ENCODE data around the gene TTC8. TPM values are rescaled to one million over a fixed set of nuclear protein-coding genes. Genes with fewer than 3 reads are reported as not detected.
"Not testable (repeated sequence)": the region's sequence is repeated elsewhere in the genome, so short reads cannot be mapped to it uniquely, and the experiment has no call there.

Gene TTC8
- total RNA-seq, 1 donor from 2014 or later: 7.0 TPM

- DNase-seq (ENCODE audit: missing footprints); ATAC-seq; intact Hi-C loops (cut with DNase I): not testable (repeated sequence)
These were observed 4.8 kb upstream of the TTC8 start for GRCh38 chr14:88819674-88820073.

- ATAC-seq (no peak), DNase-seq (ENCODE audit: missing footprints) (no peak)
- intact Hi-C loops (cut with DNase I): no loop called here
These were observed 3.1 kb upstream of the TTC8 start for GRCh38 chr14:88821378-88821777.

- DNase-seq (ENCODE audit: missing footprints) (no peak), ATAC-seq (no peak)
- intact Hi-C loops (cut with DNase I): no loop called here
These were observed 2.6 kb upstream of the TTC8 start for GRCh38 chr14:88821888-88822287.

- no peak for DNase-seq (ENCODE audit: missing footprints)
- intact Hi-C loops (cut with DNase I): no loop called here
- no peak for ATAC-seq
These were observed 510 bp upstream of the TTC8 start for GRCh38 chr14:88823968-88824313.

GRCh38 chr14:88825078-88825458 lies 617 bp downstream of the TTC8 start:
- no peak for ATAC-seq
- intact Hi-C loops (cut with DNase I): no loop called here
- DNase-seq (ENCODE audit: missing footprints): no peak

GRCh38 chr14:88825503-88825902 lies 1.1 kb downstream of the TTC8 start:
- ATAC-seq: no peak
- intact Hi-C loops (cut with DNase I): no loop called here
- DNase-seq (ENCODE audit: missing footprints): no peak

GRCh38 chr14:88829188-88829587 lies 4.7 kb downstream of the TTC8 start:
- ATAC-seq: no peak
- intact Hi-C loops (cut with DNase I): no loop called here
- no peak for DNase-seq (ENCODE audit: missing footprints)

GRCh38 chr14:88829685-88830302 lies 5.3 kb downstream of the TTC8 start:
- no peak for DNase-seq (ENCODE audit: missing footprints)
- intact Hi-C loops (cut with DNase I): no loop called here
- no peak for ATAC-seq

- ATAC-seq: no peak
- intact Hi-C loops (cut with DNase I): no loop called here
- DNase-seq (ENCODE audit: missing footprints): no peak
These were observed 6.8 kb downstream of the TTC8 start for GRCh38 chr14:88831284-88831683.

GRCh38 chr14:88834883-88835431 lies 10.5 kb downstream of the TTC8 start:
- intact Hi-C loops (cut with DNase I): no loop called here
- DNase-seq (ENCODE audit: missing footprints) (no peak), ATAC-seq (no peak)

- ATAC-seq: no peak
- no peak for DNase-seq (ENCODE audit: missing footprints)
These were observed 11.2 kb downstream of the TTC8 start for GRCh38 chr14:88835661-88836060.

GRCh38 chr14:88837495-88837894 lies 13.0 kb downstream of the TTC8 start:
- intact Hi-C loops (cut with DNase I): no loop called here
- no peak for DNase-seq (ENCODE audit: missing footprints)
- ATAC-seq: no peak

More at GRCh38 chr14:88835661-88836060, 11.2 kb downstream of the TTC8 start:
- intact Hi-C loops (cut with DNase I): no loop called here

GRCh38 chr14:88838015-88838414 lies 13.6 kb downstream of the TTC8 start:
- ATAC-seq: no peak
- DNase-seq (ENCODE audit: missing footprints): no peak
- intact Hi-C loops (cut with DNase I): no loop called here

- no peak for ATAC-seq
- intact Hi-C loops (cut with DNase I): no loop called here
- no peak for DNase-seq (ENCODE audit: missing footprints)
These were observed 16.5 kb downstream of the TTC8 start for GRCh38 chr14:88840926-88841325.

- no peak for ATAC-seq
- intact Hi-C loops (cut with DNase I): no loop called here
- no peak for DNase-seq (ENCODE audit: missing footprints)
These were observed 17.3 kb downstream of the TTC8 start for GRCh38 chr14:88841741-88842140.

GRCh38 chr14:88842414-88842813 lies 18.0 kb downstream of the TTC8 start:
- no peak for DNase-seq (ENCODE audit: missing footprints)
- intact Hi-C loops (cut with DNase I): no loop called here
- ATAC-seq: no peak

- ATAC-seq: no peak
These were observed 20.6 kb downstream of the TTC8 start for GRCh38 chr14:88844980-88845491.

GRCh38 chr14:88848571-88848970 lies 24.1 kb downstream of the TTC8 start:
- no peak for ATAC-seq
- no peak for DNase-seq (ENCODE audit: missing footprints)
- intact Hi-C loops (cut with DNase I): no loop called here

More at GRCh38 chr14:88844980-88845491, 20.6 kb downstream of the TTC8 start:
- no peak for DNase-seq (ENCODE audit: missing footprints)
- intact Hi-C loops (cut with DNase I): no loop called here

- DNase-seq (ENCODE audit: missing footprints) (no peak), ATAC-seq (no peak)
- intact Hi-C loops (cut with DNase I): no loop called here
These were observed 25.3 kb downstream of the TTC8 start for GRCh38 chr14:88849716-88850115.

- intact Hi-C loops (cut with DNase I): no loop called here
These were observed 27.1 kb downstream of the TTC8 start for GRCh38 chr14:88851587-88851986.

GRCh38 chr14:88852632-88853031 lies 28.2 kb downstream of the TTC8 start:
- DNase-seq (ENCODE audit: missing footprints): no peak
- no peak for ATAC-seq
- intact Hi-C loops (cut with DNase I): no loop called here

More at GRCh38 chr14:88851587-88851986, 27.1 kb downstream of the TTC8 start:
- ATAC-seq (no peak), DNase-seq (ENCODE audit: missing footprints) (no peak)

Data from Right ventricle myocardium inferior (tissue), 1 donor.